ENCODE results near the gene GPC3. TPM values are rescaled to one million over a fixed set of nuclear protein-coding genes. Genes with fewer than 3 reads are reported as not detected.

GPC3 gene
- polyA plus RNA-seq, 3 donors = not detected

DNA sequence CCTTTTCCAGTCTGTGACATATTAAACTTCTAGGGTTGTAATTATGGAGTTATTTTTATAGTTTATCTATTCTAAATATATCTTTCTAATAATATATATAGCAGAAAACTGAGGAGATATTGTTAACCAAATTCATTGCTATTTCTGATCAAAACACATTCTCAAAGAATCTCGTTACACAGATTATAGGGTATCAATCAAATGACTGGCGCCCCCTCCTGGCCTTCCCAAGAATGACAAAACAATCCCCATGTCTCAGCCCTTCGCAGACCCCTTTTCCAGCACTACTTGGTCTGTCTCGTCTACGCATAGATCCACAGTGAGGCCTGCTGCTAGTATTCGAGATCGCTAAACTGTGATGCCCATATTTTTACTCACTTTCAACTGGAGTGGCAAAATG, 209.3 kb downstream of the GPC3 start:
- no peaks in the 10 kb centered on the region for H3K79me2 ChIP-seq (ENCODE audit: insufficient read depth, low read length)
- H3K9me3 ChIP-seq (replicated peaks in 1 of 2; ENCODE audit: control insufficient read depth in 1 of 2, insufficient read depth in 1 of 2, low read length in 2 of 2) = no peaks in the 10 kb centered on the region
- H4K20me1 ChIP-seq (ENCODE audit: insufficient read depth, low read length) = no peaks in the 10 kb centered on the region
- H2AFZ ChIP-seq (ENCODE audit: insufficient read depth, low read depth, low read length, poor library complexity, severe bottlenecking) = no peak overlapping the region
- Mint-ChIP-seq H3K9me3 (no peaks in the 10 kb centered on the region), H3K27ac (no peak overlapping the region), H3K36me3 (no peaks in the 10 kb centered on the region), H3K27me3 (ENCODE audit: low read depth in 3 of 3) (peaks cover 0 to 2% (median 2%) of the 10 kb centered on the region in 3 donors), H3K4me1 (no peaks in the 10 kb centered on the region), H3K4me3 (no peak overlapping the region)
- DNase-seq = no peak
- intact Hi-C loops (cut with micrococcal nuclease) = no loop called here
- H3K4me2 ChIP-seq (replicated peaks; ENCODE audit: extremely low read depth, low read length, poor library complexity, severe bottlenecking) = no peak overlapping the region
- H3K9ac ChIP-seq (ENCODE audit: insufficient read depth, low read length, poor library complexity, severe bottlenecking) = no peak overlapping the region
- H3K36me3 ChIP-seq (replicated peaks in 1 of 2; ENCODE audit: control insufficient read depth in 1 of 2, insufficient read depth in 2 of 2, low read length in 2 of 2) = no peaks in the 10 kb centered on the region
- WGBS (ENCODE audit: insufficient coverage) = 0% methylated on average over 1 of the region's 7 CpGs
- peaks cover 0 to 8% of the 10 kb centered on the region in 2 donors for H3K27me3 ChIP-seq (ENCODE audit: control insufficient read depth in 2 of 2, insufficient read depth in 2 of 2, low read length in 2 of 2)
- no peaks in the 10 kb centered on the region for H3K4me1 ChIP-seq (ENCODE audit: control insufficient read depth in 1 of 2, insufficient read depth in 2 of 2, low read length in 2 of 2)
- no peak overlapping the region for H3K4me3 ChIP-seq (replicated peaks in 1 of 3; ENCODE audit: low read depth in 2 of 3, low read length in 3 of 3)
- TF ChIP-seq, protein P1, sequence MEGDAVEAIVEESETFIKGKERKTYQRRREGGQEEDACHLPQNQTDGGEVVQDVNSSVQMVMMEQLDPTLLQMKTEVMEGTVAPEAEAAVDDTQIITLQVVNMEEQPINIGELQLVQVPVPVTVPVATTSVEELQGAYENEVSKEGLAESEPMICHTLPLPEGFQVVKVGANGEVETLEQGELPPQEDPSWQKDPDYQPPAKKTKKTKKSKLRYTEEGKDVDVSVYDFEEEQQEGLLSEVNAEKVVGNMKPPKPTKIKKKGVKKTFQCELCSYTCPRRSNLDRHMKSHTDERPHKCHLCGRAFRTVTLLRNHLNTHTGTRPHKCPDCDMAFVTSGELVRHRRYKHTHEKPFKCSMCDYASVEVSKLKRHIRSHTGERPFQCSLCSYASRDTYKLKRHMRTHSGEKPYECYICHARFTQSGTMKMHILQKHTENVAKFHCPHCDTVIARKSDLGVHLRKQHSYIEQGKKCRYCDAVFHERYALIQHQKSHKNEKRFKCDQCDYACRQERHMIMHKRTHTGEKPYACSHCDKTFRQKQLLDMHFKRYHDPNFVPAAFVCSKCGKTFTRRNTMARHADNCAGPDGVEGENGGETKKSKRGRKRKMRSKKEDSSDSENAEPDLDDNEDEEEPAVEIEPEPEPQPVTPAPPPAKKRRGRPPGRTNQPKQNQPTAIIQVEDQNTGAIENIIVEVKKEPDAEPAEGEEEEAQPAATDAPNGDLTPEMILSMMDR (IDR thresholded peaks at IDR 0.05) = peak; percentile 55
- H3K27ac ChIP-seq (ENCODE audit: low read depth in 1 of 2, low read length in 2 of 2) = no peak overlapping the region

- Histone ChIP-seq H3K4me1 (ENCODE audit: control insufficient read depth in 1 of 2, insufficient read depth in 2 of 2, low read length in 2 of 2) (no peaks in the 10 kb centered on the region), H3K9ac (ENCODE audit: insufficient read depth, low read length, poor library complexity, severe bottlenecking) (no peak overlapping the region), H3K4me3 (replicated peaks in 1 of 3; ENCODE audit: low read depth in 2 of 3, low read length in 3 of 3) (no peak overlapping the region), H3K4me2 (replicated peaks; ENCODE audit: extremely low read depth, low read length, poor library complexity, severe bottlenecking) (no peak overlapping the region), H2AFZ (ENCODE audit: insufficient read depth, low read depth, low read length, poor library complexity, severe bottlenecking) (no peak overlapping the region), H4K20me1 (ENCODE audit: insufficient read depth, low read length) (no peaks in the 10 kb centered on the region), H3K79me2 (ENCODE audit: insufficient read depth, low read length) (no peaks in the 10 kb centered on the region), H3K9me3 (replicated peaks in 1 of 2; ENCODE audit: control insufficient read depth in 1 of 2, insufficient read depth in 1 of 2, low read length in 2 of 2) (no peaks in the 10 kb centered on the region), H3K36me3 (replicated peaks in 1 of 2; ENCODE audit: control insufficient read depth in 1 of 2, insufficient read depth in 2 of 2, low read length in 2 of 2) (no peaks in the 10 kb centered on the region), H3K27ac (ENCODE audit: low read depth in 1 of 2, low read length in 2 of 2) (no peak overlapping the region), H3K27me3 (ENCODE audit: control insufficient read depth in 2 of 2, insufficient read depth in 2 of 2, low read length in 2 of 2) (peaks cover 0 to 12% of the 10 kb centered on the region in 2 donors)
- Mint-ChIP-seq H3K4me3 (no peak overlapping the region), H3K36me3 (no peaks in the 10 kb centered on the region), H3K9me3 (peaks cover 0 to 2% (median 0%) of the 10 kb centered on the region in 7 donors), H3K4me1 (no peaks in the 10 kb centered on the region), H3K27me3 (ENCODE audit: low read depth in 3 of 3) (peaks cover 0 to 2% (median 0%) of the 10 kb centered on the region in 3 donors), H3K27ac (no peak overlapping the region)
- TF ChIP-seq, protein P1 (IDR thresholded peaks at IDR 0.05) = no peak
- intact Hi-C loops (cut with micrococcal nuclease) = no loop called here
- no CpG with 5 or more reads among the region's 1 CpG for WGBS (ENCODE audit: insufficient coverage)
- DNase-seq = no peak
Measured at GRCh38 chrX:133774807-133775206, 210.6 kb downstream of the GPC3 start.
